Esophagus squamous epithelium (tissue), 4 donors: ENCODE data around the gene SRSF7.

Experiments
- POLR2A ChIP-seq, 4 donors: fragments of 450-650 bp; IDR thresholded peaks; one replicate each; pipeline ENCODE4 v1.6.1; 2017; ENCODE audit warnings: antibody characterized with exemption in 4 of 4, mild to moderate bottlenecking in 4 of 4, moderate library complexity in 3 of 4
- TF ChIP-seq, protein P1 (sequence below), 6 experiments: fragments of 450-650 bp in 4 of 6; fragments of 200-600 bp in 2 of 6; sonication (generic) in 2 of 6; IDR thresholded peaks; one replicate each; pipeline ENCODE4 v1.5.1; 2016 to 2019; ENCODE audit warnings: antibody characterized with exemption in 6 of 6, mild to moderate bottlenecking in 4 of 6, moderate library complexity in 4 of 6

- peak in 3 of 4 donors; percentile 63 to 91 (median 85) for TF ChIP-seq POLR2A (IDR thresholded peaks at IDR 0.05)
- TF ChIP-seq, protein P1, sequence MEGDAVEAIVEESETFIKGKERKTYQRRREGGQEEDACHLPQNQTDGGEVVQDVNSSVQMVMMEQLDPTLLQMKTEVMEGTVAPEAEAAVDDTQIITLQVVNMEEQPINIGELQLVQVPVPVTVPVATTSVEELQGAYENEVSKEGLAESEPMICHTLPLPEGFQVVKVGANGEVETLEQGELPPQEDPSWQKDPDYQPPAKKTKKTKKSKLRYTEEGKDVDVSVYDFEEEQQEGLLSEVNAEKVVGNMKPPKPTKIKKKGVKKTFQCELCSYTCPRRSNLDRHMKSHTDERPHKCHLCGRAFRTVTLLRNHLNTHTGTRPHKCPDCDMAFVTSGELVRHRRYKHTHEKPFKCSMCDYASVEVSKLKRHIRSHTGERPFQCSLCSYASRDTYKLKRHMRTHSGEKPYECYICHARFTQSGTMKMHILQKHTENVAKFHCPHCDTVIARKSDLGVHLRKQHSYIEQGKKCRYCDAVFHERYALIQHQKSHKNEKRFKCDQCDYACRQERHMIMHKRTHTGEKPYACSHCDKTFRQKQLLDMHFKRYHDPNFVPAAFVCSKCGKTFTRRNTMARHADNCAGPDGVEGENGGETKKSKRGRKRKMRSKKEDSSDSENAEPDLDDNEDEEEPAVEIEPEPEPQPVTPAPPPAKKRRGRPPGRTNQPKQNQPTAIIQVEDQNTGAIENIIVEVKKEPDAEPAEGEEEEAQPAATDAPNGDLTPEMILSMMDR (IDR thresholded peaks at IDR 0.05): peak in 1 of 6 experiments; percentile 8
These were observed 910 bp downstream of the SRSF7 start for GRCh38 chr2:38750011-38750890.
